ENCODE results near the gene HDAC9.

GRCh38 chr7:18583305-18583704 lies 87.8 kb downstream of the HDAC9 start:
- TF ChIP-seq, protein P1, sequence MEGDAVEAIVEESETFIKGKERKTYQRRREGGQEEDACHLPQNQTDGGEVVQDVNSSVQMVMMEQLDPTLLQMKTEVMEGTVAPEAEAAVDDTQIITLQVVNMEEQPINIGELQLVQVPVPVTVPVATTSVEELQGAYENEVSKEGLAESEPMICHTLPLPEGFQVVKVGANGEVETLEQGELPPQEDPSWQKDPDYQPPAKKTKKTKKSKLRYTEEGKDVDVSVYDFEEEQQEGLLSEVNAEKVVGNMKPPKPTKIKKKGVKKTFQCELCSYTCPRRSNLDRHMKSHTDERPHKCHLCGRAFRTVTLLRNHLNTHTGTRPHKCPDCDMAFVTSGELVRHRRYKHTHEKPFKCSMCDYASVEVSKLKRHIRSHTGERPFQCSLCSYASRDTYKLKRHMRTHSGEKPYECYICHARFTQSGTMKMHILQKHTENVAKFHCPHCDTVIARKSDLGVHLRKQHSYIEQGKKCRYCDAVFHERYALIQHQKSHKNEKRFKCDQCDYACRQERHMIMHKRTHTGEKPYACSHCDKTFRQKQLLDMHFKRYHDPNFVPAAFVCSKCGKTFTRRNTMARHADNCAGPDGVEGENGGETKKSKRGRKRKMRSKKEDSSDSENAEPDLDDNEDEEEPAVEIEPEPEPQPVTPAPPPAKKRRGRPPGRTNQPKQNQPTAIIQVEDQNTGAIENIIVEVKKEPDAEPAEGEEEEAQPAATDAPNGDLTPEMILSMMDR (IDR thresholded peaks at IDR 0.05): no peak
- TF ChIP-seq POLR2AphosphoS5 (IDR thresholded peaks at IDR 0.05; ENCODE audit: low read depth, low read length): no peak
